GM23338 (cell line): Measurements from ENCODE around the gene MYLK. TPM values are rescaled to one million over a fixed set of nuclear protein-coding genes. Genes with fewer than 3 reads are reported as not detected.

Source experiments
- ATAC-seq: fragments of 200-7000 bp; cut with Tn5 transposase; 3 replicates; pipeline ENCODE4 v1.9.1; 2020
- DNase-seq: peaks from one replicate; pipeline ENCODE4 v3.0.0-alpha.2; 2015; ENCODE audit warnings: low spot score
- H2AFZ ChIP-seq: fragments of 200-600 bp; sonication (generic); 2 replicates; pipeline ENCODE4 v1.8.0; 2016; ENCODE audit warnings: antibody characterized with exemption, mild to moderate bottlenecking, moderate library complexity
- H3F3A ChIP-seq: fragments of 200-600 bp; sonication (generic); replicated peaks from 2 replicates; pipeline ENCODE4 v1.8.0; 2017; ENCODE audit warnings: antibody characterized with exemption, mixed run types, low read depth
- H3K27ac ChIP-seq: fragments of 200-600 bp; sonication (generic); 2 replicates; pipeline ENCODE4 v1.6.1; 2016; ENCODE audit warnings: low read depth
- H3K27me3 ChIP-seq: fragments of 200-600 bp; sonication (generic); 2 replicates; pipeline ENCODE4 v1.8.0; 2016; ENCODE audit warnings: mild to moderate bottlenecking, mixed run types, moderate library complexity; ENCODE audit not compliant: insufficient read depth
- H3K36me3 ChIP-seq: fragments of 200-600 bp; sonication (generic); 2 replicates; pipeline ENCODE4 v1.8.0; 2016; ENCODE audit warnings: mild to moderate bottlenecking; ENCODE audit not compliant: insufficient read depth
- H3K4me1 ChIP-seq: fragments of 200-600 bp; sonication (generic); 2 replicates; pipeline ENCODE4 v1.8.0; 2016; ENCODE audit warnings: mild to moderate bottlenecking, moderate library complexity; ENCODE audit not compliant: insufficient read depth
- H3K4me2 ChIP-seq: fragments of 200-600 bp; sonication (generic); 2 replicates; pipeline ENCODE4 v1.7.1; 2017; ENCODE audit warnings: mixed run types
- H3K4me3 ChIP-seq: fragments of 200-600 bp; sonication (generic); 2 replicates; pipeline ENCODE4 v1.6.1; 2016; ENCODE audit warnings: mixed run types
- H3K79me2 ChIP-seq: fragments of 200-600 bp; sonication (generic); replicated peaks from 2 replicates; pipeline ENCODE4 v1.8.0; 2017; ENCODE audit warnings: mild to moderate bottlenecking; ENCODE audit not compliant: insufficient read depth
- H3K9me2 ChIP-seq: fragments of 200-600 bp; sonication (generic); 2 replicates; pipeline ENCODE4 v1.8.0; 2017; ENCODE audit not compliant: insufficient read depth
- H4K20me1 ChIP-seq: fragments of 200-600 bp; sonication (generic); replicated peaks from 2 replicates; pipeline ENCODE4 v1.8.0; 2017; ENCODE audit warnings: mild to moderate bottlenecking; ENCODE audit not compliant: insufficient read depth
- H3K27ac Mint-ChIP-seq: 2 replicates; pipeline ENCODE4 v1.8.0; 2020; ENCODE audit warnings: inconsistent platforms, mild to moderate bottlenecking, moderate library complexity, mixed read lengths
- H3K27me3 Mint-ChIP-seq: 3 replicates; pipeline ENCODE4 v1.8.0; 2022; ENCODE audit warnings: low read depth, mild to moderate bottlenecking, moderate library complexity, mixed read lengths, inconsistent platforms; ENCODE audit not compliant: insufficient read depth, poor library complexity
- H3K36me3 Mint-ChIP-seq: 3 replicates; pipeline ENCODE4 v1.8.0; 2021; ENCODE audit warnings: low read depth, mild to moderate bottlenecking, inconsistent platforms, moderate library complexity, mixed read lengths
- H3K4me1 Mint-ChIP-seq: 3 replicates; pipeline ENCODE4 v1.8.0; 2020; ENCODE audit warnings: mild to moderate bottlenecking, inconsistent platforms, mixed read lengths
- H3K4me3 Mint-ChIP-seq: 3 replicates; pipeline ENCODE4 v1.8.0; 2021; ENCODE audit warnings: moderate library complexity, mild to moderate bottlenecking, inconsistent platforms, mixed read lengths
- H3K9me3 Mint-ChIP-seq: 3 replicates; pipeline ENCODE4 v1.8.0; 2020; ENCODE audit warnings: moderate library complexity, mild to moderate bottlenecking, inconsistent platforms, mixed read lengths
- CREB1 ChIP-seq: fragments of 250-450 bp; sonication (Bioruptor Pico); IDR thresholded peaks from 2 replicates; pipeline ENCODE4 v1.5.0; 2020; ENCODE audit warnings: low read depth, mild to moderate bottlenecking, moderate library complexity
- ETS1 ChIP-seq: IDR thresholded peaks from 2 replicates; pipeline ENCODE4 v1.6.1; 2016; ENCODE audit warnings: antibody characterized with exemption
- EZH2 ChIP-seq: fragments of 200-600 bp; sonication (generic); IDR thresholded peaks from one replicate; pipeline ENCODE4 v1.8.0; 2017; ENCODE audit warnings: antibody characterized with exemption, mild to moderate bottlenecking, low read depth; ENCODE audit not compliant: unreplicated experiment
- JUNB ChIP-seq: IDR thresholded peaks from one replicate; pipeline ENCODE4 v1.6.1; 2016; ENCODE audit warnings: antibody characterized with exemption; ENCODE audit not compliant: unreplicated experiment
- NANOG ChIP-seq: IDR thresholded peaks from 2 replicates; pipeline ENCODE4 v1.6.1; 2016; ENCODE audit warnings: antibody characterized with exemption, borderline replicate concordance
- POLR2AphosphoS5 ChIP-seq: IDR thresholded peaks from 2 replicates; pipeline ENCODE4 v1.6.1; 2016; ENCODE audit warnings: antibody characterized with exemption, low read depth
- REST ChIP-seq: IDR thresholded peaks from one replicate; pipeline ENCODE4 v1.6.1; 2018; ENCODE audit warnings: antibody characterized with exemption; ENCODE audit not compliant: unreplicated experiment
- STAT1 ChIP-seq: IDR thresholded peaks from one replicate; pipeline ENCODE4 v1.6.1; 2016; ENCODE audit warnings: antibody characterized with exemption; ENCODE audit not compliant: unreplicated experiment
- ZNF114 ChIP-seq: fragments of 250-450 bp; sonication (Bioruptor Pico); IDR thresholded peaks from 2 replicates; pipeline ENCODE4 v1.5.0; 2020; ENCODE audit warnings: mild to moderate bottlenecking, moderate library complexity
- ZNF331 ChIP-seq: fragments of 250-450 bp; sonication (Bioruptor Pico); IDR thresholded peaks from 2 replicates; pipeline ENCODE4 v1.5.0; 2020; ENCODE audit warnings: low read depth, mild to moderate bottlenecking, moderate library complexity
- ZNF462 ChIP-seq: fragments of 250-450 bp; sonication (Bioruptor Pico); IDR thresholded peaks from 2 replicates; pipeline ENCODE4 v1.5.0; 2020; ENCODE audit warnings: mild to moderate bottlenecking, moderate library complexity
- polyA plus RNA-seq: library from polyadenylated mRNA; unstranded; fragments of >200 nt; fragmentation: Nextera tagmentation; extraction: Ambion mirVana; gene quantifications from 2 replicates; pipeline ENCODE4 v1.2.1, GENCODE V29; 2016
- total RNA-seq: library from RNA; depleted of rRNA; stranded (reverse); fragments of >200 nt; shearing (Covaris generic); gene quantifications from 2 replicates; pipeline ENCODE4 v1.2.3, GENCODE V29; 2014
- TF ChIP-seq, protein P1 (sequence below), 2 experiments: fragments of 200-600 bp in 1 of 2; sonication (generic) in 1 of 2; conservative IDR thresholded peaks; 2 replicates each; pipeline versions ENCODE4 v1.5.1 to v1.6.1; 2016 to 2017; ENCODE audit warnings: antibody characterized with exemption in 2 of 2, low read depth in 2 of 2, mild to moderate bottlenecking in 2 of 2, moderate library complexity in 1 of 2

Gene MYLK
- total and polyA plus RNA-seq, 2 experiments from 2014 or later: 11.5 to 17.9 TPM

- TF ChIP-seq REST: no peak
- no peak for TF ChIP-seq EZH2
Measured at GRCh38 chr3:123706871-123707270, 177.3 kb downstream of the MYLK start (continued).

- Mint-ChIP-seq H3K27ac (no peak overlapping the region), H3K4me3 (no peak overlapping the region), H3K4me1 (peaks cover 4% of the 10 kb centered on the region), H3K27me3 (peaks cover 4% of the 10 kb centered on the region), H3K36me3 (0 out of 3 replicates have a peak, but pooled peaks cover 5% of the 10 kb centered on the region), H3K9me3 (peaks cover under 1% of the 10 kb centered on the region; the same call in 1 of the 3 replicates)
- ATAC-seq (no peak), DNase-seq (no peak)
- H3K27me3 ChIP-seq: no peaks in the 10 kb centered on the region
- H3K9me2 ChIP-seq: no peaks in the 10 kb centered on the region
- no peaks in the 10 kb centered on the region for H3K4me1 ChIP-seq
- no peaks in the 10 kb centered on the region for H3K36me3 ChIP-seq
- H3K4me2 ChIP-seq: no peak overlapping the region
- H2AFZ ChIP-seq: no peak overlapping the region
- no peaks in the 10 kb centered on the region for H4K20me1 ChIP-seq
- H3K4me3 ChIP-seq: no peak overlapping the region
- no peaks in the 10 kb centered on the region for H3F3A ChIP-seq
- no peaks in the 10 kb centered on the region for H3K79me2 ChIP-seq
- H3K27ac ChIP-seq: no peak overlapping the region
- TF ChIP-seq ZNF331 (CRISPR knock-in tag) (no peak), POLR2AphosphoS5 (no peak), JUNB (no peak), EZH2 (no peak), ZNF114 (CRISPR knock-in tag) (no peak), ZNF462 (CRISPR knock-in tag) (no peak), STAT1 (no peak), NANOG (no peak), ETS1 (no peak), CREB1 (CRISPR knock-in tag) (no peak)
- TF ChIP-seq, protein P1, sequence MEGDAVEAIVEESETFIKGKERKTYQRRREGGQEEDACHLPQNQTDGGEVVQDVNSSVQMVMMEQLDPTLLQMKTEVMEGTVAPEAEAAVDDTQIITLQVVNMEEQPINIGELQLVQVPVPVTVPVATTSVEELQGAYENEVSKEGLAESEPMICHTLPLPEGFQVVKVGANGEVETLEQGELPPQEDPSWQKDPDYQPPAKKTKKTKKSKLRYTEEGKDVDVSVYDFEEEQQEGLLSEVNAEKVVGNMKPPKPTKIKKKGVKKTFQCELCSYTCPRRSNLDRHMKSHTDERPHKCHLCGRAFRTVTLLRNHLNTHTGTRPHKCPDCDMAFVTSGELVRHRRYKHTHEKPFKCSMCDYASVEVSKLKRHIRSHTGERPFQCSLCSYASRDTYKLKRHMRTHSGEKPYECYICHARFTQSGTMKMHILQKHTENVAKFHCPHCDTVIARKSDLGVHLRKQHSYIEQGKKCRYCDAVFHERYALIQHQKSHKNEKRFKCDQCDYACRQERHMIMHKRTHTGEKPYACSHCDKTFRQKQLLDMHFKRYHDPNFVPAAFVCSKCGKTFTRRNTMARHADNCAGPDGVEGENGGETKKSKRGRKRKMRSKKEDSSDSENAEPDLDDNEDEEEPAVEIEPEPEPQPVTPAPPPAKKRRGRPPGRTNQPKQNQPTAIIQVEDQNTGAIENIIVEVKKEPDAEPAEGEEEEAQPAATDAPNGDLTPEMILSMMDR (conservative IDR thresholded peaks at IDR 0.05; ENCODE audit: low read depth in 2 of 2): no peak
Measured at GRCh38 chr3:123705488-123706285, 178.4 kb downstream of the MYLK start.
